Hematopoietic multipotent progenitor cell treated with erythropoietin and hydrocortisone succinate and interleukin-3 and kit ligand, for 4 days (in vitro differentiated cells): ENCODE data around the gene GCN1.

ENCODE experiments used
- DNase-seq: peaks from one replicate; pipeline ENCODE4 v3.0.0-alpha.2; 2015

GCN1 gene

DNA sequence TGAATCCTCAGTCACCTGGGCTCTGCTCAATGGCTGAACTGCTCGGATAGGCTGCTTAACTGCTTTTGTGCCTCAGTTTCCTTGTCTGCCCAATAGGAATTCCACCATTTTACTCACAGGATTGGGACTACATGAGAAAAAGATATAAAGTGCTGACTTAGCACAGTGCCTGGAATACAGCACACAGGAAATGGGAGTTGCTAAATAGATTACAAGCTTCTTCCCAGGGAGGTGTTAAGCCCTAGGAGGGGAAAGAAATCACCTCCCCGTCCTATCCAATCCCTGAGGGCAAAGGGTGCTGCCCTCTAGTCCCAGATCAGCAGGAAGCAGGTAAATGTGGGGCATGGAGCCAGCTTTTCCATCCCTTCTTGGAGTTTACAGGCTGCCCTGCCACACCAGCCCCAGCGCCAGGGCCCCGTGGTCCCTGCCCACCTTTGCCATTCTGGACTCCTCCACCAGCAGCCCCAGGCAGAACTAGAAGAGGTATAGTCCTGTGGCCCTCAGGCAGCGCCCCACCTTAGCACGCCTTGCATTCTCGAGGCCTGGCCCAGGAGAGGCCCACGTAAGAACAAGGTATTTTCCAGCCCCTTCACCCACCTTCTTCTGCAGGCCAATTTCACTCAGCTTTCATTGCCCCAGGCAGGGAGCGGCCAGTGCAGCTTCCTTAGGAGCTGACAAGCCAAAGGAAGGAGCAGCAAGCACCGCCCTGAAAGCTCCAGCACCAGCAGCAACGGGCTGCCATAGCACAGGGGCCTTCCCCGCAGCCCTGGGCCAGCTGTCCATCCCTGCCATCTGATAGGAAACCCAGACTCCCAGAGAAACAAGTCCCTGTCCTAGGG, 35.2 kb upstream of the GCN1 start:
- no peak for DNase-seq

DNA sequence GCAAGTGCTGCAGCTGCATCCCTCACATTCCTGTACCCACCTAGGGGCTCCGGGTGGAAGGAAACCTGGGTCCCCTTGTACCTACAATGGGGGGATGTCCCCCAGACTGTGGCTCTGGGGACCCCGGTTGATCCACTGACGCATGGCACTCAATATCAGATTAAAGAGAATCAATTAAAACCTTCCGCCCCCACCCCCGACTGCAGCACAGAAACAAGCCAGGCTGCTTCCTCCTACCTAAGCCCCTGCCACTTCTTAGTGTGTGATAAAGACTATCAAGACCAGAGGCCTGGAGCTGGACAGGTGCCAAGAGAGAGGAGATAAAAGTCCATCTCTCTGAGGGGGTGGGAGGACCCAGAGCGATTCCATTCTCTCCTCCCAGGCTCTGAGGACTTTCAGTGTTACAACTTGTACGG, 34.6 kb upstream of the GCN1 start:
- peak; percentile 76 for DNase-seq

DNA sequence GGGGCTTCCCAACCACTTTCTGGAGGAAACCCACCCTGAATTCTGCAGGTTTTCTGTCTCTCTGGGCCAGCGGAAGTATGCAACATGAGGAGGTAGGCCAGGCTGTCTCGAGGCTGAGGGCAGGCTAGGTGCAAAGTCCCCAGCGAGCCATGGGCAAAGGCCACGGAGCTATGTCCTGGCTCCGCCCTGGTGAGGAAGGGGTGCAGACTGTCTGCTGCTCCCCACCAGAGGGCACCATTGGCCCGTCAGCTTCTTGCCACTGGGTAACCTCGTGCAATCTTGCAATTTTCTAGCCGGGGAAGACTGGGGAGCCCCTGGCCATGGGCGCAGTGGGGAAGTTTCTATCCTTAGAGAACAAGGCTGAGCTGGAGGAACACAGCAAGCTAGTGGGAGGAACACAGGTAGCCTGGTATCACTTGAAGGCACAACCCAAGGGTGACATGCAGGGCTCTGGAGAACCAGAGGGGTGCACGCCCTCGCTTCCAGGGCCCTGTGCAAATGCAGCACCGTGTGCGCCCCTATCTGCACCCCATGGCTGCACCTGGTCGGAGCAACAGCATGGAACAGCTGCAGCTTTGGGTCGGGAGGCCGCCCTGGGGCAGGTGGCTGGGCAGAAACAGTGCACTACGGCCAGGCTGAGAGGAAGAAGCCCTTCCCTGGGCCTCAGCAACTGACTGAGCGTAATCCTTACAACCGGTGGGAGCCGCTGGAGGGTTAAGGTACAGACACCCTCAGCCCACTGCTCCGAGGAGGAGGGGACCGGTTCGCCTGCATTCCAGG, 34.0 kb upstream of the GCN1 start:
- peak; percentile 94 for DNase-seq

DNA sequence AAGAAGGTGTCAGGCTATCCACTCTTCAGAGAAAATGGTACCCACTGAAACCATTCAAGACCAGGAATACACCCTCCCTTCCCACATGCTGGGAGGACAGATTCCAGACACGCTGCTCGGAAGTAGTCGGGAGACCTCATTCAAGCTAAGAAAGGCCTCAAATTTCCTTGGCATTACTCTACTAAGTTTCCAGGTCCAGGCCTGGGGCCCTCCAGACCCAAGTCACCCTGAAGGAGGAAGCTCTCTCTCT, 33.5 kb upstream of the GCN1 start:
- DNase-seq: no peak

DNA sequence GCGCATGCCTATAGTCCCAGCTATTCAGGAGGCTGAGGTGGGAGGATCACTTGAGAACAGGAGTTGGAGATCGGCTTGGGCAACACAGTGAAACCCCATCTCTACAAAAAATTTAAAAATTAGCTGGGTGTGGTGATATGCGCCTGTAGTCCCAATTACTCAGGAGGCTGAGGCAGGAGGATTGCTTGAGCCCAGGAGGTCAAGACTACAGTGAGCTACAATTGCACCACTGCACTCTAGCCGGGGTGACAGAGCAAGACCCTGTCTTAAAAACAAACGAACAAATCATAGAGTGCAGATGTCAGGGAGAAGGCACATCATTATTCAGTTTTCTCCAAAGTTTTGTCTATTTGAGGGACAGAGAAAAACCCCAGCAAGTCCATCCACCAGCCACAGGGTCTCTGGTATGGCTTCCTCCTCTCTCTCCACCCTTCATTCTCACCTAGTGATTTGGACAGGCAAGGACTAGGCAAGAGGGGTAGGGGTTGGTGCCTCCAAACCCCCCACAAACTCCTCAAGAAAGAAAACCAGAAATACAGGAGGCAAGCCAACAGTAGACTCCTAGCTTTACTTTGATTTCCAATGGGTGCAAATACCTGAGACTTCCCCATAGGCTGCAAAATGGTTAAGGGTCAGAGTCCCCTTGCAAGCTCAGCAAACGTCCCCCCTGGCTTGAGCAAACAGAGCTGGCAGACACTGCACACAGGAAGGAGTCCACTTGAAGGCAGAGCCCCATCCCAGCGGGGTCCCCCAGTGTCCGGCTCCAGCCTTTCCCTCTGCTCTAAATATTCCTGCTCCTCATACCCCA, 32.9 kb upstream of the GCN1 start:
- DNase-seq: no peak

DNA sequence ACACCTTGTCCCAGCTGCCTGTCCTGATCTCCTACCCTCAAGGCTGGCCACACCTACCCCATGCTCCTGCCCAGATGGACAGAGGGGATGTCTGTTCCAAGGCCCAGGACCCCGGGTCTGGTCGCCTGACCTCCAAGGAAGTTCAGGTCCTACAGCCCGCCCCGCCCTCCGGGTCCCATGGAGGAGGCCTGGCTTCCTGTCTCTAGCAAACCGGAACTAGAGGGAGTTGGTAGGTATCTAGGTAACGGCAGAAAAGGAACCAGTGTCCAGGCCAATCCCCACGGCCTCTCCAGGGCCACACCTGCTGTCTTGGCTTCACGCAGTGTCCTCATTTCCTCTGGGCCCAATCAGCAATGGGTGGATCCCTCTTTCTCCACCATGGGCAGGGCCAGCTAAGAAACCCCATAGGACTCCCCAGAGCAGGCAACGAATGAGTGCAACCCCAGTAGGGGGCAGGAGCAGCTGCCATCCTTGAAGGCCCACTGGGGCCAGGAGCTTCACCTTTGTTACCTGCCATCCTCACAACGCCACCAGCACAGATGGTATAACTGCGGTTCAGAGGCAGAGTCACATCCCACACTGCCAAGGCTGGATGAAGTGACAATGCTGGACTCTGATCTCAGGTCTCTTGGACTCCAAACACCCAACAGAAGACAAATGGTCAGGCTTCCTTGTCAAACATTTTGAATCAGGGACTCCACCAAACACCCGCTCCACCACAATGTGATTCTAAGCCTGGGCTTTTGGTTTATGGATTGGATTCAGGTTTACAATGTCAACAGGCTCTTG, 31.5 kb upstream of the GCN1 start:
- peak; percentile 77 for DNase-seq

DNA sequence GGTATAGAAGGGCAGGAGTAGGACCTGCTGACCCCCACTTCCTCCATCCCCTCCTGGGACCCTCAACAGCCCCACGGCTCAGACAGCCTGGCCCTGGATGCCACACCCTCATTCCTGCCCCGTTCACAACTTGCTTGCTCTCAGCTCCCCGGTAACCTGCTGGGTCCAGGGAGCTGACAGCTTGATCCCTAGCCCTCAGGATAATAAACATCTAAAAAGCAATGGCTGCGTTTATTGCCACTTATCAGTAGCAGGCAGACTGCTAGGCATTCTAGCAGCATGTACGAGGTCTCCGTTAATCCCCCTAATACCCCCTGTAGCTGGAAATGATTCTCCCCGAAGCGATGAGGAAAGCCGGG, 30.7 kb upstream of the GCN1 start:
- DNase-seq: no peak

DNA sequence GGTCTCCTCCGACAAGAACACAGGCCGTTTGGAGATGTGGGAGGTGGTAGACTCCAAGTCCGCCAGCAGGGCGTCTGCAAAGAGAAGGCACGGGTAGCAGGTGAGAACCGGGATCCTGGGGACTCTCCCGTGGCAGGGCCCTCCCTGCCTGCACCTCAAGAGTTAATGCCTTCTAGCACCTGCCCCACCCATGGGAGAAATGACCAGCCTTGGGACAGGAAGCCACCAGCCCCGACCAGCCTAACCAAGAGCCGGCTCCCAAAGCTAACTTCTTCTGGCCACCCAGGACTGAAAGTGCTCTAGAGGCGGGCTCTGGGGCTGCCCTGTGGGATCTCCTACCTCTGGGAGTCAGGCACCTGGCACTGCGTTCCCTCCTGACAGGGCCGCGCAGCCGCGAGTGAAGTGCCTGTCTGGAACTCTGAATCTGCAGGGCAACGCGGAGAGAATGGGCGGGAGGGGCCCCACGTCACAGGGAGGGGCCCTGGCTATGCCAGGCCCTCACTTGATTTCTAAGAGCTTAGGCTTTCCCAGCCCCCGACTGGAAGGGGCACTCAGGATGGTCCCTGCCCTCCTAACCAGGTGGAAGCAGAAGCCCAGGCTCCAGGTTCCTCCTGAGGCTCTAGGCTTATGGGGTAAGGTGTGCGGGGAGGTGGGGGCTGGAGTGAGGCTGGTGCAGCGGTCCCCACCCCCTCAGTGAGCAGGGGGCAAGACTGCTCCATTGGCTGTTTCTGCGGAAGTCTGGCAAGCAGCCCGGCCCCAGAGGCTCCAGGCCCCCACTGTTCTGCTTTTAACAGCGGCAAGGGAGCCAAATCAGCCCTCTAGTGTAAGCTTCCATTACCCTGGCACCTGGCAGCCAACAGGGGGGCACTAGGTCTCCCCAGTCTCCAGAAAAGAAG, 30.0 kb upstream of the GCN1 start:
- DNase-seq: peak; percentile 80

DNA sequence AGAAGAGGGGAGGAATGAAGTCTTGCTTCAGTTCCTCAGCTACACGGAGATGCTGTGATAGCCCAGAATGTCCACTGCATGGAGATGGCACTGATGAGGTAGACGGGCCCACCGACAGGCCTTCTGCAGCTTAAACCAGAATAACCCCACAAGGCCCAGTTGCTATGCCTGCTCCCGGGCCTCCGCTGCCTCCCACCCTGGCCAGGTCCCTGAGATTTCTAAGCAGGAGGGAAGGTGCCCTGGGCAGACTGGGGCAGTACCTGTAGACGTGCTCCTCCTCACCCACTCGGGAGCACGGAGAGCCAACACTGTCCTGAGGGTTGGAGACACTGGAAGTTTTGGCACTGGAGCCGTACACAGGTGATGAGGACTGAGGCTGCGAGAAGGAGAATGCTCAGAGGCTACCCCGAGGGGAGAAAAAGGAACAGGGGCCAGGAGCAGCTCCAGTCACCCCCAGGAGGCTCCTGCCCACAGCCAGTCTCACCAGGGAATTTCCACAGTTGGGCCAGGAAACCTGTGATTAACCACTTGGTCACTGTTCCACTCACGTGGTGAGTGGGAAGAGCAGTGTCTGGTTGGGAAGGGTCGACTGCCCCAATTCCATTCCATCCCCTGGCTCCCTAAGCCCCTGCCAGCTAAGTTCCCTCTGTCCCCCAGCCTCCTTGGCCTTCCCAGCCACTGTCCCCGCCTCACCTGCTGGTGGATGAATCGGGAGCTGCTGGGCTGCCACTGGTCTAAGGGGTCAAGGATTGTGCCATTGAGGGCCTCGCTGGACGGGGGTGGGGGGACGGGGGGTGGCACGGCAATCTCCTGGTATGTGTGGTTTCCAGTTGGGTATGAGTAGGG, 29.2 kb upstream of the GCN1 start:
- DNase-seq: no peak

DNA sequence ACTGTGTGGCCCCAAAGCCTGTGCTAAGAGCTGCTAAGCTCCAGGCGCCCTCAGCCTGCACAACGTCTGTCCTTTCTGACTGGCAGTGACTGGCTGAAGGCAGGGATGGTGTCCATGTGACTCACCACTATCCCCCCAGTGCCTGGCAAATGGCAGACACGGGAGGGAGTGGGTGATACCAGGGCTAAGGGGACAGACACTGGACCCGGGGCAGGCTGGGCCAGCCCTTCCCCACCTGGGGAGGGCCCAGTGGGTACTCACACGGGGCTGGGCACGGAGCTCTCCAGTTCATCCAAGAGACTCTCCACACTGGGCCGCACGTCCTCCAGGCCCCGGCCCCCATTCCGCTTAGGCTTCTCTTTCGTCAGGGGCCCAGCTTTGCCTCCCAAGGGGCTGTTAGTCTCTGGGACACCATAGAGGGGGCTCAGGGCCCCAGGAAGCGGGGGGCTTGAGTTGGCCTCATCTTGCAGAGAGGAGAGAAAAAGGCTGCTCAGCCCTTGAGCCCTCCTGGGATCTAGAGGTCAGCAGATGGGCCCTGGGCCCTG, 27.8 kb upstream of the GCN1 start:
- DNase-seq: no peak

DNA sequence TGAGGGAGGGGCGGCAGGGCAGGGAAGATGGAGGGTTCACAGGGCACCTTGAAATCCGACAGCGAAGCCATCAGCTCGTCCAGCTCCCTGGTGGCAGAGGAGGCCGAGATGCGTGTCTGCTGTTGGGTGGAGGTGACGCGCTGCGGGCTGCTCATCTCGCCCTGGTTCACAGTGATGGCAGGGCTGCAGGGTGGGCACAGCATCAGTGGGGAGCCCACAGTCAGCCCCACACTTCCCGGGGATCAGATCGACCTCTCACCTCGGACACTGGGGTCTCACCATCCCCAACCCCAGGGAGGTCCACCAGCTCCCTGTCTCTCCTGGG, 27.0 kb upstream of the GCN1 start:
- DNase-seq: no peak

DNA sequence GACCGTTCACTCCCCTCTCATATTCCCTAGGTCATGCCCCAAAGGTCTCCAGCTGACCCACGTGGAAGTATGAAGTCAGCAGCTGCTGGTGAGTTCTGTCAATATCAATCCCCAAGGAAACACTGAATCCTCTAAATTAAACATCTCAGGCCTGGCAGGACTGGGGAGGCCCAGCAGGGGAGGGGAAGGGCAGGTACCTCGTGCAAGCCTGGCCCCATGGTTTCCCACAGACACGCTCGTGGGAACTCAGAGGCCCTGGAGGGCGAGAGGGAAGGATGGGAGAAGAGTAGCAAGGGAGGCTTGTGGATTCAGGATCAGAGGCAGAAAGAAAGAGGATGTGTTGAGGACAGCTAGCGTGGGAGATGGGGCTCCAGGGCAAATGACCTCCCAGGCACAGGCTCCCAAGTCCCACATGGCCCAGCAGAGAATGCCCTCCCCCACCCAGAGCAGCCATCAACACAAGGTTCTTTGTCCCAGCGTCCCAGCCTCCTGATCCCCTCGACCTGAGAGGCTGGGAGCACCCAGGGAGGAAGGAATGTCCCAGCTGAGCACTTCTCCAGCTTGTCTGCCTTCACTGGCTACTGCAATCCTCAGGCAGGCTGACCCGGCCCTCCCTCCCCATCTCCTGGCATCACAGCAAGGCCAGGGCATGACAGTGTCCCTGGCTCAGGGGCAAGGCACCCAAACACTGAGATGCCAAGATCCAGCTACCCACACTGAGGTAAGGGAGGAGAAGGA, 26.5 kb upstream of the GCN1 start:
- DNase-seq: no peak

DNA sequence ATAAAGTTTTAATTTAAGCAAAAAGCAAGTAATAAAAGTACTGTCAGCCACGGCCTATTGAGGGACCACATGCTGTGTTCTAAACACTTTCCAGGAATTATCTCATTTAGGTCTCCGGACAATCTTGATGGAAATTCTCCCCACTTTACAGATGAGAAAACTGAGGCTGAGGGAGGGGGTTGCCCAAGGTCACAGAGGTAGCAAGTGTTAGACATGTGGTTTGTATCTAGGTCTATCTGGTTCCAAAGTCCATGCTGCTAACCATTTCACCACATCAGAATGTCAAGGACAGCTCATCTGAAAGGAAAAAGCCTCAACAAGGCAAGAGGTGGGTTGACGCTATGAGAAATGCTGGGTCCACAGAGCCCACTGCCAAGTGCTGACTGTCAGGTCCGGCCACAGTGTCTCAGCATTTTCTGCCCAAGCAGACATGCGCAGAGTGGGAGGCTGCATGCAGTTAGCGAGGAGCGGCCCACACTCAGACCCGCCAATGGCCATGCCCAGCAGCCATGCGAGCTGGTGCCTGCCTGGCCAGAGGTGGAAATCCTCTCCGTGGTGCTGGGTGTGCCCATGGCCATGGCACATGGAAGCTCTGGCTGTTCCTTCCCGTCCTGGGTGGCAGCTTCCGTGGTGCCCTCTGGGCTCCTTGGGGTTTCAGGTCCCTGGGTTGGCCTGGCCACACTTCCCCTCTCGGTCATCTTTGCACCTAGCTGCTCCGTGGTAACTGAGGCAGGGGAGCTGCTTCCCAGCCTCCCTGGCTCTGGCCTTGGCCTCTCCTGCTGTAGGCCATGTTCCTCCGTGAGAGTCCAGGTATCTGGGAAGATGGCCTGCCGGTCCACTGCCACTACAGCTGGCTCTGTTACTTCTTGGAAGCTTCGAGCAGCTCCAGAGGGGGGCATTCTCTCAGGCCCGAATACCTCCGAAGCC, 24.4 kb upstream of the GCN1 start:
- no peak for DNase-seq

DNA sequence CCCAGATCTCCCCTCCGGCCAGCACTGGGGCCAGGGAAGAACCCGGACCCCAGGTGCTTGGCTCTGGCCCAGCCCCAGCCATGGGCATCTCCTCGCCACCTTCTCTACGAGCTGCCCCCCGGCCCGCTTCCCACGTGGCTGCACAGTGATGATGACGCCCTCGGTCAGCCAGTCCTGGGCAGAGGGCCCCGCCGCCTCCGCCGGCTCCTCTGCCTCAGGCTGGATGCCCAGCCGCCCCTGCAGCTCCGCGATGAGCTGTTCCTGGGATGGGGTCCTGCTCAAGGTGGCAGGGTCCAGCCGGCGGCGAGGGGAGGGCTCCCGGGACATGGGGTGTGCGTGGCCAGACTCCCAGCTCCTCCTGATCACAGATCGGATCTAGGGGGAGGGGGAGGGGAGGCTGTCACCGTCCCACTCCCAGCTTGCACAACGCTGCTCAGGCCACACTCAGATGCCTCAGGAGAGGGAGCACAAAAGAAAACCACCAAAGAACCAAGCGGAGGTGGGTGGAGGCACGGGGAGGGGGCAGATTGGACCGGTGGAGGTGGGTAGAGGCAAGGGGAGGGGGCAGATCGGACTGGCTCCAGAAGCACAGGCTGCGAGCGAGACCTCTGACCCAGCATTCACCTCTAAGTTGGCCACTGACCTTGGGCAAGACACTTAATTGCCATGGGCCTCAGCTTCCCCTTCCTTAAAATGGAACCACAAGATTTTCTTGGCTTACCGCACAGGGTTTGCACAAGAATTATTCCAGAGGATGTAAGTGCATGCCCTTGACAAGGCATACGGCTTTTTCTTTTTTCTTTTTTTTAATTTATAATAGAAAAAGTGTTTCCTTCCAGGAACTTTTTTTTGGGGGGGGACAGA, 22.5 kb upstream of the GCN1 start:
- no peak for DNase-seq

DNA sequence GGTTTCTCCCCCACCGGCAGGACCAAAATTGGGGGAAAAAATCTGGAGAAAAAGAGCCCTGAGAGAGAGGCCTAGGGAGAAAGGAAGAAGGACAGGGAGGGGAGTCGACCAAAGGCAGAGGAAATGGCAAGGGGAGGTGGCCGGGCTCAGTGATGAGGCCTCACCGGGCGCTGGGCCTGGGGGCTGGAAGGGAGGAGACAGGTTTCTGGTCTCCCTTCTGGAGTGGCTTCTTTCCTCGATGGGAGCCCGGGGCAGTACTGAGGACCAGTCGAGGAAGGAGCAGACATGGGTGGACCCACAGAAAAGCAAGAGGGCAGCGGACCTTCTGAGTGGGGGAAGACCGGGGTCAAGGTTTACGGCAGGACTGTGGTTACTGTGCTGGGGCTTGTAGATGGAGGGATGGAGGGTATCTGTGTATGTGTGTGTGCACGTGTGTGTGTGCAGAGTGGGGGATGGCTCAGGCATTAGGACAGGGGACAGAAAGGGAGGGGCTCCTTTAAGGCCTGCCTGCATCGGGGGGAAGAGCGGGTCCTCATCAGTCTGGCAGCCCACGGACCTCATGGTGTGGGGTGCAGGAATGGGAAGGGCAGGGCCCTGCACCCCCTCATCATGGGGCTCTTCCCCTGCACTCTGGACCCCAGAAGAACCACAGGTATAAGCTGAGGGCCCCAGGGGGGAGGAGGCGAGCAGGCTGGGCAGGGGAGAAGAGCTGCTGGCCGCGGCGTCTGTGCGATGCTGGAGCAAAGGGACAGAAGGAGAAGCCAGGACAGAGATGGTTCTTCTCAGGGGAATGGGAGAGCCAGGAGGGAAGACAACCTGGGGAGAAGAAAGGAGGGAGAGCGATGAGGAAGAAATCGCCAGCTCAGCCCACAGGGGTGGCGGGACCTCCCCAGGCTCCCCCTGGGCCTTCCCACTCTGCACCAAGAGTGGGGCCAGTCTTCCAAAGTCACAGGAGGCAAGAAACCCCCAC, 21.5 kb upstream of the GCN1 start:
- no peak for DNase-seq

DNA sequence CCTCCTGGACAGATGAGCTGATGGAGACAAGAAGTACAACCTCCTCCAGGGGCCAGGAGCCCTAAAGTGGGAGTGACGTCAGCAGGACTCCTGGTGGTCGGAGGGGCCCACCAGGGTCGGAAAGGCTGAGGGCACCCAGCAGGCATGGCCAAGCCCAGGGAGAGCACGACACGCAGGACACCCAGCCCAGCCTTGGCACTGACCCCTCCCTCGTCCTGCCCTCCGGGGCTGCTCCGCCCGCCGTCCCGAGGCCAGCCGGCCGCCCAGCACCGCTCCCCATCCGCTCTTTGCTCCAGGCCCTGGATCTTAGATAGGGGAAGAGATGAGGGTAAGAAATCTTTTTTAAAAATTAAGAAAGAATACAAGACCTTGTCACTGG, 20.8 kb upstream of the GCN1 start:
- DNase-seq: no peak
